Ascending aorta (tissue), 2 donors: ENCODE data around the gene FNIP2. TPM values are rescaled to one million over a fixed set of nuclear protein-coding genes. Genes with fewer than 3 reads are reported as not detected.
A peak's percentile ranks its signal among the peaks of the same experiment; 100 is the strongest.

Experiments used
- DNase-seq, 2 donors: peaks; one replicate each; pipeline ENCODE4 v3.0.0-alpha.2; 2019; ENCODE audit warnings: low spot score in 2 of 2
- H3K27ac ChIP-seq, 2 donors: fragments of 200-600 bp; sonication (generic); one replicate each; pipeline ENCODE4 v1.5.1; 2016 to 2017; ENCODE audit warnings: mild to moderate bottlenecking in 1 of 2
- H3K27me3 ChIP-seq: fragments of 200-600 bp; sonication (generic); one replicate; pipeline ENCODE4 v1.5.1; 2017
- H3K36me3 ChIP-seq, 2 donors: fragments of 200-600 bp; sonication (generic); one replicate each; pipeline ENCODE4 v1.5.1; 2016
- H3K4me1 ChIP-seq, 2 donors: fragments of 200-600 bp; sonication (generic); one replicate each; pipeline ENCODE4 v1.5.1; 2016 to 2017; ENCODE audit warnings: mild to moderate bottlenecking in 1 of 2
- H3K4me3 ChIP-seq, 2 donors: fragments of 200-600 bp; sonication (generic); one replicate each; pipeline ENCODE4 v1.5.1; 2016 to 2017; ENCODE audit warnings: mild to moderate bottlenecking in 1 of 2
- H3K9me3 ChIP-seq, 2 donors: fragments of 200-600 bp; sonication (generic); one replicate each; pipeline ENCODE4 v1.5.1; 2016
- intact Hi-C: fragments of 100-400 bp; cut with DNase I; formaldehyde crosslinking; loops from one replicate; pipeline ENCODE4 v1.15.1; 2023
- total RNA-seq: library from RNA; depleted of rRNA; stranded (reverse); fragments of >200 nt; gene quantifications from one replicate; pipeline ENCODE4 v1.1.0, GENCODE V29; 2016
- TF ChIP-seq, protein P1 (sequence below), 3 experiments: fragments of 200-600 bp in 2 of 3; fragments of 450-650 bp in 1 of 3; sonication (generic) in 2 of 3; IDR thresholded peaks; one replicate each; pipeline ENCODE4 v1.5.1; 2016 to 2019; ENCODE audit warnings: antibody characterized with exemption in 3 of 3, mild to moderate bottlenecking in 1 of 3, moderate library complexity in 1 of 3

FNIP2 gene
- total RNA-seq, 1 donor from 2014 or later: 44.1 TPM

DNA sequence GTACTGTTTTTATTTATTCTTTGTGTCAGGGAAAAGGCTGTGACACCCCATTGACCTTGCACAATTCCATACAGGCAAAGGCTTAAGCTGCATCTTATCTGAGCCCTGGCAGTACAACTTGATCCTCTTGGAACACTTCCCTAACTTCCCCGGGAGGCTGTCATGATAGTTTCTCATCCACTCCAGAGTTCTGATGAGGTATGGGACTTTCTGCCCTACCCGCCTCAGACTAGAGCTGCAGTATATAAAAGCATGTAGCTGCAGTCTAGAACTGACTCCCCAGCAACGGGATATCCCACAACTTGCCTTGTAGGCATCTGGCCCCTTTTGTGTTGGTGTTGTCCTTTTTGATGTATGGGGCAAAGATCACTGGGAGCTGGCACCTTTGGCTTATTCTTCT, 72.7 kb downstream of the FNIP2 start:
- TF ChIP-seq, protein P1, sequence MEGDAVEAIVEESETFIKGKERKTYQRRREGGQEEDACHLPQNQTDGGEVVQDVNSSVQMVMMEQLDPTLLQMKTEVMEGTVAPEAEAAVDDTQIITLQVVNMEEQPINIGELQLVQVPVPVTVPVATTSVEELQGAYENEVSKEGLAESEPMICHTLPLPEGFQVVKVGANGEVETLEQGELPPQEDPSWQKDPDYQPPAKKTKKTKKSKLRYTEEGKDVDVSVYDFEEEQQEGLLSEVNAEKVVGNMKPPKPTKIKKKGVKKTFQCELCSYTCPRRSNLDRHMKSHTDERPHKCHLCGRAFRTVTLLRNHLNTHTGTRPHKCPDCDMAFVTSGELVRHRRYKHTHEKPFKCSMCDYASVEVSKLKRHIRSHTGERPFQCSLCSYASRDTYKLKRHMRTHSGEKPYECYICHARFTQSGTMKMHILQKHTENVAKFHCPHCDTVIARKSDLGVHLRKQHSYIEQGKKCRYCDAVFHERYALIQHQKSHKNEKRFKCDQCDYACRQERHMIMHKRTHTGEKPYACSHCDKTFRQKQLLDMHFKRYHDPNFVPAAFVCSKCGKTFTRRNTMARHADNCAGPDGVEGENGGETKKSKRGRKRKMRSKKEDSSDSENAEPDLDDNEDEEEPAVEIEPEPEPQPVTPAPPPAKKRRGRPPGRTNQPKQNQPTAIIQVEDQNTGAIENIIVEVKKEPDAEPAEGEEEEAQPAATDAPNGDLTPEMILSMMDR (IDR thresholded peaks at IDR 0.05): no peak
- Histone ChIP-seq H3K27me3 (no peaks in the 10 kb centered on the region), H3K36me3 (peaks cover 5 to 41% of the 10 kb centered on the region in 2 donors), H3K4me1 (no peaks in the 10 kb centered on the region), H3K27ac (no peak overlapping the region), H3K4me3 (no peak overlapping the region), H3K9me3 (no peaks in the 10 kb centered on the region)
- DNase-seq: no peak
- intact Hi-C loops: no loop called here

DNA sequence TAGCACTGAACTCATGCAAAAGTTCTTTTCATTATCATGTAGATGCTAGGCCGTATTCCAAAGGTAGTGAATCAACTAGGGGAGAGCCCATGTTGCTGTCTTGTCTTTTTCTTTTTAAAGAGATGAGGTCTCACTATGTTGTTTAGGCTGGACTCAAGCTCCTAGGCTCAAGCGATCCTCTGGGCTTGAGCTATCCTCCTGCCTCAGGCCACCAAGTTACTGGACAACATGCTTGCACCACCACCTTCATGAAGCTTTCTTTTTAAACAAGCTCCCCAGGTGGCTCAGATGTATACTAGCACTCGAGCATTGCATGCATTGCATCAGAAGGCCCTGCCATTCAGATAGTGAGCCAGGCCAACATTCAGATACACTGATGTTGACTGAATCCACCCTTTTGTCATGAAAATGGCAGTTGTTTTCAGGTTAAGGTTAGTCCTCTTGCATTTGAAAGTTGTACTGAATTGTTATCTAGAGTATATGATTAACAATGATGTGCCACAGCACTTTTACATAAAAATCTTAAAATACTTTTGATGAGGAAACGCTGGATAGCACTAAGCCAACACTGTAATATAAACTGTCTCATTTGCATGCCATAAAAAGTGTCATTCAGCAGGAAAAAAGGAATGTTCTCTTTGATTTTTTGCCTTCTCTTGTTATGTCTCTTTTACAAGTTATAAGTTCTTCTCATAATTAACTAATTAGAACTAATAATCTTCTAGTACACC, 76.7 kb downstream of the FNIP2 start:
- Histone ChIP-seq H3K9me3 (no peaks in the 10 kb centered on the region), H3K27ac (no peak overlapping the region), H3K4me3 (no peak overlapping the region), H3K36me3 (peaks cover 14 to 36% of the 10 kb centered on the region in 2 donors), H3K27me3 (no peaks in the 10 kb centered on the region), H3K4me1 (peaks cover 0 to 2% of the 10 kb centered on the region in 2 donors)
- no peak for DNase-seq
- intact Hi-C loops: no loop called here
- TF ChIP-seq, protein P1 (IDR thresholded peaks at IDR 0.05): no peak

DNA sequence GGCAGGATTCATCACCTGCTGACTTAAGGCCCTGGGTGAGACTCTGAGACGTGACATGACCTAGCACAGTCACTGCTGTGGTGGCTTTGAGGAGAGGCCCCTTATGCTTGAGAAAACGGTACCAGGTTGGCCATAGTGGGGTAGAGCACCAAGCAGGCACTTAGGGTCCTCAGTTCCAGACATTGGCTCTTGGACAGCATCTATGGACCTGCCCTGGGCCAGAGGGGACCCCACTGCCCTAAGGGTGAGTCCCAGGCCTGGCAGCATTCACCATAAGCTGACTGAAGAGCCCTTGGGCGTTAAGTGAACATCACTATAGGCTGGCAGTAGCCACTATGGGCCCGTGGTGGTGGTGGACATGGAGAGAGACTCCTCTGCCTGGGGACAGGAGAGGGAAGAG, 78.7 kb downstream of the FNIP2 start:
- Histone ChIP-seq H3K9me3 (no peaks in the 10 kb centered on the region), H3K36me3 (peaks cover 9 to 22% of the 10 kb centered on the region in 2 donors), H3K27me3 (no peaks in the 10 kb centered on the region), H3K4me1 (peaks cover 0 to 4% of the 10 kb centered on the region in 2 donors), H3K27ac (no peak overlapping the region), H3K4me3 (no peak overlapping the region)
- intact Hi-C loops: no loop called here
- DNase-seq: no peak
- TF ChIP-seq, protein P1 (IDR thresholded peaks at IDR 0.05): no peak

DNA sequence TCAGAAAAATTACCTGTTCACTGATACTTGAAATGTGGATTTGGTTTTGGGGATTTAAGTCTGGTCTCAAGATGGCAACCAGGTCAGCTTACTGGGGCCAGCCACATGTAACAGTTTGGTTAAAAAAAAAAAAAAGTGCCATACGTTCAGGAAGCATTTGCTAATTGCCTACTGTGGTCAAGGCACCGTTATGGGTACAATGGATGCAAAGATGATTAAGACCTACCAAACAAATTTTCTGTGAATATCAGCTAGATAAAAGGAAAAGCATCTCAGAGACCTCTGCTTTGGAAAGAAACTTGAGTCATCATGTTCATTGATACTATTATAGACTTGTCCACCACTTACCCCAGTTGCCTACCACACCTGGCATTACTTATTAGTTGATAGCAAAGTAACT, 80.9 kb downstream of the FNIP2 start:
- no peak for DNase-seq
- TF ChIP-seq, protein P1 (IDR thresholded peaks at IDR 0.05): no peak
- no peaks in the 10 kb centered on the region for H3K9me3 ChIP-seq
- intact Hi-C loops: loop anchor here (1.0 to 5.0 kb wide), 2 partner anchors 77 to 119 kb away; no protein-coding TSS in a partner anchor
- no peak overlapping the region for H3K4me3 ChIP-seq
- H3K36me3 ChIP-seq: peaks cover 14 to 22% of the 10 kb centered on the region in 2 donors
- H3K27me3 ChIP-seq: no peaks in the 10 kb centered on the region
- peak overlapping the region in 1 of 2 donors; percentile 20 for H3K27ac ChIP-seq
- peaks cover 0 to 4% of the 10 kb centered on the region in 2 donors for H3K4me1 ChIP-seq

DNA sequence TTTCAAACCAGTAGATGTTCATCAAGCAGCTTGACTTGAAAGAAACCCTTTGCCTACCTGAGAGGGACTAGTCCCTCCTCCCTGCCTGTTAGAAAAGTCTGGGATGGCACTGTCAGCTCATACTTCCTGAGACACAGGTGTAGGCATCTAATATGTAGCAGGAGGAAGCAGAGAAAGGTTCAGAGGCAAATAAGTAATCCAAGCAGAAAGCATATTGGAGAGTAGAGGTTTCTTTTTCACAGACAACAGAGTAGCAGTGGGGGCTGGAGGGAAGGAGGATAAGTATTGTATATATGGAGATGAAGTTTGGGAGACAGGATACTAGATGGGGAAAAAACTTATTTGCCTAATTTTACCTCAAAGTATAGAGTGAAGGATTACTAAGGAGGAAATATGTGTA, 81.5 kb downstream of the FNIP2 start:
- TF ChIP-seq, protein P1 (IDR thresholded peaks at IDR 0.05): no peak
- no peak for DNase-seq
- Histone ChIP-seq H3K9me3 (no peaks in the 10 kb centered on the region), H3K27me3 (no peaks in the 10 kb centered on the region), H3K4me1 (peaks cover 0 to 4% of the 10 kb centered on the region in 2 donors), H3K27ac (peak overlapping the region in 1 of 2 donors; percentile 20), H3K36me3 (peaks cover 14 to 22% of the 10 kb centered on the region in 2 donors), H3K4me3 (no peak overlapping the region)
- intact Hi-C loops: loop anchor here (1.0 to 5.0 kb wide), 2 partner anchors 78 to 120 kb away; no protein-coding TSS in a partner anchor
